HG03565 (cell line): ENCODE measurements around the gene FOXD1.
"Not testable (repeated sequence)": the region's sequence is repeated elsewhere in the genome, so short reads cannot be mapped to it uniquely, and the experiment has no call there.

Experiments
- ATAC-seq: cut with Tn5 transposase; IDR thresholded peaks from one replicate; pipeline ENCODE4 v1.9.1; 2021; ENCODE audit warnings: mild to moderate bottlenecking, moderate library complexity; ENCODE audit not compliant: unreplicated experiment

FOXD1 gene

GRCh38 chr5:73418244-73418691, 30.3 kb downstream of the FOXD1 start:
- no peak for ATAC-seq

DNA sequence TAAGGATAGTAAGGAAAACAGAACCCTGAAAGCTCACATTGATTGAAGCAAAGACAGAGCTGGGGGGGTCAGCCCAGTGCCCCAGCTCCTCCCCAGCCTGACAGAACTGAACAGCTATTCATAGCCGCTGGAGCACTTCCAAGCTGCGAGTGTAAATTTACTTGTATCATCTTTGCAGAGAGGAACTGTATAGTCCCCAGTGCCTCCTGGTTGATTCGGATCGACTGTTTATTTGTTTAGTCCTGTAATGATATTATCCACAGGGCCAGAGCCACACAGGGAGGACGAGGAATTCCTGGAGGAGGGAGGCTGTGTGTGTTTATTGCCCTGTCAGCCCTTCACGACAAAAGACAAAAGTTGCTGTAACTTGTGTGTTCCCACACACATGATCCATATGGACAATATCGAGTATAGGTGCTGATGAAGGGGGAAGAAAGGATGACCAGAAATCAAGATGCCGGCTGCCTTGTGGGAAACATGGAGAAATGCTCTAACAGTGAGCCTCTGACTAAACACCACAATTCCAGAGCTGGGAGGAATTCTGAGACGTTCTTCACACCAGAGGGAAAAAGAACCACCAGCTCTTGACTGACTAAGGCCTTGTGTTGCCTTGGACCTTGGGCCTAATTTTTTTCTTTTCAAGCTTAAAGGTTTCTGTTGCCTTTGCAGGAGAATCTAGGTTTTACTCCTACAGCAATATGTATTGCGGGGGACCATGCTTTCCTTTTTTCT, 31.1 kb downstream of the FOXD1 start:
- no peak for ATAC-seq

GRCh38 chr5:73415617-73416016, 33.0 kb downstream of the FOXD1 start:
- no peak for ATAC-seq

- ATAC-seq: no peak
Measured at GRCh38 chr5:73415171-73415570, 33.4 kb downstream of the FOXD1 start.

GRCh38 chr5:73412597-73412988, 36.0 kb downstream of the FOXD1 start:
- ATAC-seq: no peak

DNA sequence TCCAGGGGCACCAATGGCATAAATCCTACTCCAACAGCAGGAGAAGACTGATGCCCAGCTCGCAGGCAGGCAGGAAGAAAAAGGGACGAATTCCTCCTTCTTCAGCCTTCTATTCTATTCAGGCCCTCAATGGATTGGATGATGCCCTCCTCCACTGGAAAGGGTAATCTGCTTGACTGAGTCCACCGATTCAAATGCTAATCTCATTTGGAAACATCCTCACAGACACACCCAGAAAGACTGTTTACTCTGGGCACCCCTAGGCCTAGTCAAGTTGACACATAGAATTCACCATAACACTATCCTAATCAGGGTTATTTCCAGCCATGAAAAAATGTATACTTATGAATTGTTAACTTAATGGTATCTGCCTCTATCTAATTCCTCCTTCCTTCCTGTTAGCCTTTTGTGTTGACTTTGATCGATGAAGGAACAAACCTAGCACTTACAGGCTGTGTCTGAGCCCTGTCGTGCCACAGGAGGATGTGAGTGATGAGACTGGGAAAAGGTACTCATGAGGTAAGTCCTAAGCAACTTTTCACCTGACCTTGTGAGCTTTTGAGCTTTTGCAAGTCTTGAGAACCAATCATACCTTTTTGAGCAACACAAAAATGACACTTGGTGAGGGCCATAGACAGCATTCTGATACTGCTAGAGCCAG, 36.5 kb downstream of the FOXD1 start:
- ATAC-seq: no peak

DNA sequence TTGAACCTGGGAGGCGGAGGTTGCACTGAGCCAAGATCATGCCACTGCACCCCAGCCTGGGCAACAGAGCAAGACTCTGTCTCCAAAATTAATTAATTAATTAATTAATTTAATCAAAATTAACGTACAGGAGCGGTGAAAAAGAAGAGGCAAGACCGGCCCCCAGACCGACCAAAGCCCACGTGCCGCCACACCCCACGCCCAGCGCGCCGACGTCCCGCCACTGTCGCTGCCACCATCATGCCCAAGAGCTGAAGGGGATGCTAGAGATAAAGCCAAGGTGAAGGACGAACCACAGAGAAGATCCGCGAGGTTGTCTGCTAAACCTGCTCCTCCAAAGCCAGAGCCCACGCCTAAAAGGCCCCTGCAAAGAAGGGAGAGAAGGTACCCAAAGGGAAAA, 38.6 kb downstream of the FOXD1 start:
- ATAC-seq: not testable (repeated sequence)

DNA sequence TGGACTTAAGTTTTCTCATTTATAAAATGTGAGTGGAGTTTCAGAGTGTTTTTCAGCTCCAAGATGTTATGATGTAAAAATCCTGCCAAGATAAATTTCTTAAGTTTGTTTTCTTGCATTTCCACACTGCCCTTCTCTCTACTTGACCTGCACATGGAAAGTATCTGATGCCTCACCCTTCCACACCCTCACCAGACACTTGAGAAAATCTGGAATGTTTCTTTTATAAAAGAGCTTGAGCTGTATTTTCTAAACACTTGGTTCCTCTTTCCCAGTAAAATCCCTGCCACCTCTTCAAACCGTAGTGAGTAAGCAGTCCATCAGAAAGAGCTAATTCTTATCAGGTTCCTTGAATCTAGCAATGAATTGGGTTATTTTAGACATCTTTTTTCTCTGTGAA, 42.9 kb downstream of the FOXD1 start:
- no peak for ATAC-seq

GRCh38 chr5:73399775-73400174, 48.8 kb downstream of the FOXD1 start:
- no peak for ATAC-seq
